GM18861 (cell line): Measurements from ENCODE around the gene OR9A4.
"Not testable (repeated sequence)": the region's sequence is repeated elsewhere in the genome, so short reads cannot be mapped to it uniquely, and the experiment has no call there.

Experiments used
- ATAC-seq: cut with Tn5 transposase; IDR thresholded peaks from one replicate; pipeline ENCODE4 v1.9.1; 2021; ENCODE audit not compliant: unreplicated experiment

The OR9A4 gene

DNA sequence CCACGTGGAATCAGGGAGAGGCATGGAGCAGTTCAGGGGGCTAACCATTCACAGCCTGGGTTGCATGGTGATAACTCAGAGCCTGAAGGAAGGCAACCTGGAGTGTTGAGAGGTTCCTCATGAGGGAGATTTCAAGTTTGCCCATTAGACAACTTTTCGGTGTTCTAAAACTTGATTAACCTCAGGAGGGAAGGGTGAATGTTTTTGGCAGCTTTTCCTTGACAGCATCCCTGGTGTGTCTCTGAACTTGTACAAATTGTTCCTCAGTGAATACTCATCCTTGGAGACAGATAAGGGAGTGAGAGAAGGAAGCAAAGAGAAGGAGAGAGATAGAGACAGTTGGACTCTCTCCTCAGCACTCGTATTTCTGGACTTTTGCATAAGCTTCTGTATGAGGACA lies at the start of gene OR9A4:
Gene OR9A4, plus strand, starts transcription at position 301 of the 400 bp plus-strand sequence. CDS start 2,477 bp downstream, outside the sequence.
- ATAC-seq, result no peak

GRCh38 chr7:141866974-141867373 lies 49.2 kb upstream of the OR9A4 start:
- no peak for ATAC-seq

- no peak for ATAC-seq
These were observed 43.3 kb upstream of the OR9A4 start for GRCh38 chr7:141872931-141873330.

- no peak for ATAC-seq
These were observed 41.4 kb upstream of the OR9A4 start for GRCh38 chr7:141874787-141875186.

GRCh38 chr7:141875453-141875852 lies 40.7 kb upstream of the OR9A4 start:
- ATAC-seq, result no peak

DNA sequence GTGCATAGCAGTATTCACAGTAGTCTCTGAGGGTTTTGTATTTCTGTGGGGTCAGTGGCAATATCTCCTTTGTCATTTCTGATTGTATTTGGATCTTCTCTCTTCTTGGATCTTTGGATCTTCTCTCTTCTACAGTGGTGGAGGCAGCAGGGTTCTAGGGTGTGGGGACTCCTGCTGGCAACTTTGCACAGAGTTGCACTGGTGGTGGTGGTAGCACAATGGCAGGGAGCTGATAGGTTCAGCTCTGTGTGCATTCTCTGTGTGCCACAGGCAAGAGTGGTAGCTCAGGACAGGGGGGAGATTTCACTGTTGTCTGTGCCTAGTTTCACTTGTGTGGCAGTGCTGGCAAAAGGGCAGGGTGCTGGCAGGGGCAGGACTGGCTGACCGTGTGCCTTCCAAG lies 39.8 kb upstream of the OR9A4 start:
- ATAC-seq, result no peak

DNA sequence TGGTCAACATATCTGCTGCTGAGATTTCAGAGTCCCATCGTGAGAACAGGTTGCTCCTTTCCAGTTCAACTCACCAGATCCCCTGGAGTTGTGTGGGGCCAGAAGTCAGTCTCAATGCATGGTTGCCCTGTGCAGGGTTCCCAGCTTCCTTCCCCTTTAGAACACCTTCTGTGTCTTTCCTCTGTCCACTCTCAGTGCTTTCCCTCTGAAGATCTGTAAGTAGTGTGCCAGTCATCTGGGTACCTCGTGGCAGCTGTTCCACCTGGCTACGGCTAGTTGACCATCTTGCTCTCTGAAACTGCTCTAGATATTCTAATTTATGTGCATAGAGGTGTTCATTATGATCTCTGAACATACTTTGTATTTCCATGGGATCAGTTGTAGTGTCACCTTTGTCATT lies 38.8 kb upstream of the OR9A4 start:
- ATAC-seq, result no peak

GRCh38 chr7:141880960-141881359 lies 35.2 kb upstream of the OR9A4 start:
- ATAC-seq, result no peak

DNA sequence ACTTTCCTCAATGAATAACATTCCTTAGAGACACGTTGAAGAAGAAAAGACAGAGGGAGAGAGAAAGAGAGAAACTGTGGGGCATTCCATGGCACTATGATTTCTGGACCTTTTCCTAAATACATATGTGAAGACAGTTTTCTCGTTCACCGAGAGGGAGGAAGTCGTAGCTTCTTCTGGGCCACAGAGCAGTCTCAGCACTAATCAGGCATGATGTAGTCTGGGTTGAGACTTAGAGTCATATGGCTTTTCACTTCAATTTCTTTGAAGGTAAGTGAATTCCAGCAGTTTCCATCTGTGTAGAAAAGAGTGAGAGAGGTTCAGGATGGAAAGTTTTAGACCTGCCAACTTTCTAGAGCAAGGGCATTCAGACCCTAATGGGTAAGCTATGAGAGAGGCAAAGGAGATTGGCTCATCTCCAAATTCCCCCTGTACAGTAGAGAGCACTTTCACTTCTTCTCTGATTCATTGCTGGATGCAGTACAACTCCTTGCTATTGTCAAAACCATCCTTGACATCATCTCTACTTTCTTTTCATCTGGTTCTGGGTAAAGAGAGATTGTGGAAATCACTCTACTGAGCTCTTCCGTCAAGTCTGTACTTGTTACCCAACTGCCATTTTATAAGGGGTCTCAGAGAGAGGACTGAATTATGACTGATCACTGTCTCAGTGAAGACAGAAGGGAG lies 31.5 kb upstream of the OR9A4 start:
- no peak for ATAC-seq

DNA sequence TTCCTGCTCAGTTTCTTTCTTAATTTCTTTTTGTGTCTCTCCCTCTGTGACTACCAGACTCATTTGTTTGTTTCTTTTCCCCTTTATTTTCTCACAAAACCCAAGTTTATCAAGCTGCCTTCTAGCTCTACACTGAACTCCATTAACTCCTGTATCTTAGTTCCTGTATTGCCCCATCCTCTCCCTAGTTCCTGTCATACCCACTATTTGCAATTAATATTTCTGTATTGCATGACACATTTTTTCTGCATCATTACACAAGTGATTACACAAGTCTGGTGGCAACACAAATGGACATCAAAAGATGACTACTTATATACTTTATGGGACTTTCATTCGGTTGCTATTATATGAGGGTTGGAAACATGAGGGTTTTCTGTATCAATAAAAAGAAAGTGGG lies 26.9 kb upstream of the OR9A4 start:
- ATAC-seq, result no peak

DNA sequence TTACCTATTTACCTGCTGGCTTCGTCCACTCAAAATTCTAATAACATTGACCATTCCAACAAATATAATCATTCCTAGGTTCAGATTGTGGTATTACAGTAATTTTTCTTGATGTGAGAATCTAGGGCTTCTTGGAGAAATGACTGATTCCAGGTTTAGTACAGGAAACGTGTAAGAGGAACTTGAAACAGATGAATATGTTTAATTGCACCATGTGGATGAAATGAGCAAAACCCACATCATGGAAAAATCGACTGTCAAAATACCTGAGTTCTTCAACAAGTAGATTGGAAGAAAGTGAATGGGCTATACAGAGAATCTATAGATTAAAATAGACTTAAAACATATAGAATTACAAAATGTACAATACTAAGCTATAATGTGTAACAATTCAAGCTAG lies 24.9 kb upstream of the OR9A4 start:
- no peak for ATAC-seq

DNA sequence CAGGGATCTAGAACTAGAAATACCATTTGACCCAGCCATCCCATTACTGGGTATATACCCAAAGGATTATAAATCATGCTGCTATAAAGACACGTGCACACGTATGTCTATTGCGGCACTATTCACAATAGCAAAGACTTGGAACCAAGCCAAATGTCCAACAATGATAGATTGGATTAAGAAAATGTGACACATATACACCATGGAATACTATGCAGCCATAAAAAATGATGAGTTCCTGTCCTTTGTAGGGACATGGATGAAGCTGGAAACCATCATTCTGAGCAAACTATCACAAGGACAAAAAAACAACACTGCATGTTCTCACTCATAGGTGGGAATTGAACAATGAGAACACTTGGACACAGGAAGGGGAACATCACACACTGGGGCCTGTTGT lies 16.8 kb upstream of the OR9A4 start:
- not testable (repeated sequence) for ATAC-seq

GRCh38 chr7:141906285-141906684 lies 9.9 kb upstream of the OR9A4 start:
- no peak for ATAC-seq

DNA sequence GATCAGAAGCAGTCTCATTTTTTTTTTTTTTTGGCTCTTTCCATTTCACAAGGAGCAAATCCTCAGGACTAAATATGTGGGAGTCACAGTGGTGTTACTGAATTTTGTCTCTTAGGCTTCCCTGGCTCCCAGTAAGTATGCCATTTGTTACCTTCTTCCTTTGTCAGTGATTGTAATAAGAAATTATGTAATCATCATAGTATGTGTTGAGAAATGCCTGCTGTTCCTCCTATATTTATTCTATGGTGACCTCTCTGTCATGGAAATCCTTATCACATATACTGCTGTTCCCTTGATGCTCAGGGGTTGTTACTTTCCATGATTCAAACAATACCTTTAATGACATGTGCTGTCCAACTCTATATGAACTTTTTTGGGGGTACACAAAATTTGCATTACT lies 4.8 kb upstream of the OR9A4 start:
- ATAC-seq, result no peak

- ATAC-seq, result no peak
These were observed 634 bp upstream of the OR9A4 start for GRCh38 chr7:141915565-141915964.

- no peak for ATAC-seq
These were observed 4.1 kb downstream of the OR9A4 start for GRCh38 chr7:141920281-141920680.

GRCh38 chr7:141928146-141928844 lies 12.1 kb downstream of the OR9A4 start:
- no peak for ATAC-seq

DNA sequence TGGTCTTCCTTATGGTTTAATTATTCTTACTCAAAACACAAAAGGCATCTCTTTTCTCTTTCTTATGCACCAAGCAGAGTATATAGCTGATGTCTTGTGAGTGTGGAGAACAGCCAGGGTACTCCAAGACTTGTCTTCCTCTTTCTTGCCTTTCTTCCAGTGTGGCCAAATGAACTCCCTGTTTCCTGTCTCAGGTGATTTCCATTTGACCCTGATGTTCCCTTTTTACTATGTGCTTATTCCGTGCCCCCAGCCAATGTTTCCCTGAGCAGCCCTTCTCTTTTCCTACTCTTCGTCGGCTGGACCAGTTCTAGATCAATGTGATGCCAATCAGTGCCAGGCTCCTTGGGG lies 12.6 kb downstream of the OR9A4 start:
- ATAC-seq, result no peak

DNA sequence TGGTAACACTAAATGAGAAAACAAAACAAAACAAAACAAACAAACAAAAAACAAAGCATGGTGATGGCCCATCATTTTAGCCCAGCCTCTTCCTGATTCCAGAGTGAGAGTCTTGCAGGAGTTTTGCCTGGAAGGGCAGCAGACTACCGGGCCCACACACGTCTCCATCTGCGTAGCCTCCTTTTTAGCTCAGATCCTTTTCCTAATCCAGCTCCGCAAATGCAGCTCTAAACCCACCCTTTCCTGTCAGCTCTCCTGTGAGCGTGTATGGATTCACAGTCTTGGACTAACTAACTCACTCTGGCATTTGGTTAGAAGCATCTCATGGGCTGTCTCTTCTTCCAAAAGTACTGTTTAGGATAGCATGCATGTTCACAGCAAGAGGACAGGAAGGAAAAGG lies 14.0 kb downstream of the OR9A4 start:
- no peak for ATAC-seq

DNA sequence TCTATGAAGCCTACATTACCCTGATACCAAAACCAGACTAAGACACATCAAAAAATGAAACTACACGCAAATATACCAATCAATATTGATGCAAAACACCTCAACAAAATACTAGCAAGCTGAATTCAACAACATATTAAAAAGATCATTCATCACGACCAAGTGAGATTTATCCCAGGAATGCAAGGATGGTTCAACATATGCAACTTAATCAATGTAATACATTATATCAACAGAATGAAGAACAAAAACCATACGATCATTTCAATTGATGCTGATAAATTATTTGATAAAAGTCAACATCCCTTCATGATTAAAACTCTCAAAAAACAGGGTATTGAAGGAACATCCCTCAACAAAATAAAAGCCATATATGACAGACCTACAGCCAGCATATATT lies 24.9 kb downstream of the OR9A4 start:
- ATAC-seq, result no peak

DNA sequence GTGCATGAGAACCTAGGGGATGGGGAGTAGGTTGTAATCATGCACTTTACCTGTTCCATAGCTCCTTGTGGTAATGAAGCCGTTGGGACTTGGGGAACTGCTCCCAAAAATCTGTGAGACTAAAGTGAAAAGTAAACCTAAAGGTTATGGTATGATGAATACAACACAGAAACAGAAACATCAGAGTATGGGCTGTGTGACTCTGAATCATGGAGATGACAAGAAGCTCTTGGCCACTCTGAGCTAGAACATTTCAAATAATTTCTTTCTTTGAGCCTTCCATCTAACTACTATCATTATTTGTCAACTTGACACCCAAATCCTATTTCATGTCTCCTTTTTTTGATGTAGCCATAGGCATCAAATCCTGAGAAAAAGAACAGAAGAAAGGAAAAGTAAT lies 27.6 kb downstream of the OR9A4 start:
- ATAC-seq, result no peak

- no peak for ATAC-seq
These were observed 28.6 kb downstream of the OR9A4 start for GRCh38 chr7:141944811-141945210.

DNA sequence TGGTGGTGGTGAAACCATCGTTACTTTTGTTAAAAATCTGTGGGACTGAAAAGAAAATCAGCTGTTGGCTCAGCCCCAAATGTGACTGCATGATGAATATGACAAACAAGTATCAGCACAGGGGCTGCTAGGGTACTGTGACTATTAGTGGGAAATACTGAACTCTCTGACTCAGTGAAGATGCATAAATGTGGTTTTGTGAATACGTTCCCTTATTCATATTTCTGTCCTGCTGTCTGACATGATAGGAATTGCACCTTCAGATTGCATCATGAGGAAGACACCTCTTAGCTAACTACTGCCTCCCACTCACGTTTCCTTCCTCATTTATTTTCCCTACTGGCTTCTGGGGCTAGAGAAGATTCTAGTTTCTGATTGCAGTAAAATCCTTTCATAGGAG lies 29.2 kb downstream of the OR9A4 start:
- ATAC-seq, result no peak
